ENCODE measurements around the gene TPK1. TPM values are rescaled to one million over a fixed set of nuclear protein-coding genes. Genes with fewer than 3 reads are reported as not detected.

The TPK1 gene
- total and polyA plus RNA-seq, 2 of the 8 experiments (the other 6 are each of a cell fraction or from before 2014, with no cell fraction given) = 1.9 to 2.7 TPM

DNA sequence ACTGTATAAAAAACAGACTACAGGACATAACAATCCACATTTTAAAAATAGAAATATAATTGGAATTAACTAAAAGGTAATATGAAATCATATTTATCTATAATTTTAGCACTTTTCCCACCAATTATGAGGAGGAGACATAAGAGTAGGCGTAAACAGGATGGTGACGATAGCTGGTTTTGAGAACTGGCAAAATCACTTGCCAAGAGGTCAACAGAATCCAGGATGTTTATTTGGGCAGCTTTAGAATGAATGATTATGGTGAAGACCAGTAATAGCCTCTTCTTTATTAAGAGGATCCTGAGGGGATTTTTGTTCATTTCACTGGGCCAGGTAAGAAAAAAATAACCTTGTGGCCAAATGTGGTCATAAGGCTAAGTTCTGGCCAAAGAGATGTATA is 67.2 kb downstream of the TPK1 start:
- Histone ChIP-seq H3K79me2 (ENCODE audit: control insufficient read depth in 1 of 2, insufficient read depth in 2 of 2, low read length in 2 of 2) (no peaks in the 10 kb centered on the region), H3K4me1 (replicated peaks in 1 of 4; ENCODE audit: control insufficient read depth in 3 of 4, insufficient read depth in 4 of 4, low read length in 3 of 4) (no peaks in the 10 kb centered on the region; a peak in 1 of 7 replicates), H3K79me1 (ENCODE audit: low read depth, low read length) (no peaks in the 10 kb centered on the region), H4K8ac (ENCODE audit: extremely low read depth, insufficient read depth, low read length) (no peak overlapping the region), H2AK5ac (ENCODE audit: low read depth, low read length) (no peak overlapping the region), H3K9me3 (ENCODE audit: insufficient read depth in 2 of 2, low read depth in 1 of 2, low read length in 1 of 2) (no peaks in the 10 kb centered on the region), H4K5ac (ENCODE audit: insufficient read length, low read depth, low read length) (no peak overlapping the region), H2BK12ac (ENCODE audit: low read depth, low read length) (no peak overlapping the region), H3K23me2 (ENCODE audit: low read depth, low read length) (no peaks in the 10 kb centered on the region), H3K14ac (ENCODE audit: insufficient read length) (no peak overlapping the region), H2BK15ac (ENCODE audit: low read length) (no peak overlapping the region), H3K4me3 (ENCODE audit: extremely low read depth in 1 of 4, insufficient read depth in 2 of 4, low read depth in 3 of 4, low read length in 4 of 4) (no peak overlapping the region), H3K56ac (replicated peaks; ENCODE audit: insufficient read length, low read depth, low read length) (no peak overlapping the region), H2BK5ac (ENCODE audit: low read depth, low read length) (no peak overlapping the region), H3K36me3 (ENCODE audit: control insufficient read depth in 2 of 4, insufficient read depth in 4 of 4, low read length in 3 of 4) (no peaks in the 10 kb centered on the region), H3K9ac (replicated peaks in 1 of 4; ENCODE audit: extremely low read depth in 1 of 4, low read depth in 3 of 4, low read length in 3 of 4) (no peak overlapping the region), H2BK20ac (ENCODE audit: low read length) (no peak overlapping the region), H3K4me2 (ENCODE audit: insufficient read depth in 1 of 2, low read depth in 2 of 2, low read length in 2 of 2) (no peak overlapping the region), H2AFZ (ENCODE audit: low read length) (no peak overlapping the region), H4K91ac (replicated peaks; ENCODE audit: insufficient read length, low read length) (no peak overlapping the region), H3K27me3 (replicated peaks in 1 of 4; ENCODE audit: control insufficient read depth in 3 of 4, extremely low read depth in 1 of 4, insufficient read depth in 3 of 4, low read length in 3 of 4) (no peaks in the 10 kb centered on the region), H3K27ac (ENCODE audit: low read depth, low read length) (no peak overlapping the region), H3K23ac (ENCODE audit: insufficient read length) (no peak overlapping the region), H3K4ac (replicated peaks; ENCODE audit: insufficient read length, low read depth, low read length) (no peak overlapping the region), H4K20me1 (replicated peaks in 1 of 2; ENCODE audit: control insufficient read depth in 1 of 2, insufficient read depth in 2 of 2, low read length in 2 of 2) (no peaks in the 10 kb centered on the region), H2BK120ac (replicated peaks; ENCODE audit: low read depth, low read length) (no peak overlapping the region), H3K18ac (ENCODE audit: extremely low read depth, low read length) (no peak overlapping the region)
- POLR2A ChIA-PET (ENCODE audit: partially characterized antibody) = no interaction called here
- WGBS, 2 experiments (ENCODE audit: extremely low coverage in 1 of 2, insufficient coverage in 1 of 2, insufficient read length in 1 of 2, insufficient replicate concordance in 2 of 2, low coverage in 1 of 2, low lambda C conversion rate in 2 of 2, missing lambda C conversion rate in 1 of 2) = 88% methylated on average over 2 of the region's 2 CpGs; no CpG with 5 or more reads in 1 of the 2 experiments
- CTCF ChIA-PET (ENCODE audit: partially characterized antibody) = interaction anchor here (1.0 to 1.5 kb wide), 2 partner anchors 17 to 32 kb away, joined by 3 read pairs; no protein-coding TSS in a partner anchor
- FAIRE-seq = no peak
- TF ChIP-seq CHD2 (IDR thresholded peaks at IDR 0.05; ENCODE audit: low read length) = no peak
- TF ChIP-seq GABPA (IDR thresholded peaks at IDR 0.05; ENCODE audit: borderline replicate concordance, insufficient read depth, low read length) = no peak
- no peak for TF ChIP-seq HDAC2 (IDR thresholded peaks at IDR 0.05; ENCODE audit: borderline replicate concordance in 1 of 2, low read depth in 2 of 2, low read length in 2 of 2)
- TF ChIP-seq BRCA1 (IDR thresholded peaks at IDR 0.05; ENCODE audit: low read depth, low read length) = no peak
- TF ChIP-seq POLR2A (IDR thresholded peaks at IDR 0.05; ENCODE audit: control extremely low read depth in 1 of 2, low read depth in 2 of 2, low read length in 2 of 2) = no peak
- DNase-seq (ENCODE audit: low read depth in 1 of 2, low spot score in 2 of 2) = no peak

Measured in H1 (cell line).